Left lung (tissue), 10 donors: ENCODE measurements around the gene ERRFI1. TPM values are rescaled to one million over a fixed set of nuclear protein-coding genes. Genes with fewer than 3 reads are reported as not detected.
A peak's percentile ranks its signal among the peaks of the same experiment; 100 is the strongest.

Source experiments
- ATAC-seq: fragments of 200-7000 bp; cut with Tn5 transposase; one replicate; pipeline ENCODE4 v1.9.1; 2020; ENCODE audit warnings: moderate library complexity
- DNase-seq, 4 donors: peaks; one replicate each; pipeline ENCODE4 v3.0.0-alpha.2; 2013 to 2020
- H3K27ac ChIP-seq, 2 donors: fragments of 200-600 bp; sonication (generic) in 1 of 2; one replicate each; pipeline versions ENCODE4 v1.5.0 to v1.8.0; 2020 to 2021
- H3K27me3 ChIP-seq, 2 donors: fragments of 200-600 bp; sonication (generic) in 1 of 2; one replicate each; pipeline versions ENCODE4 v1.5.0 to v1.8.0; 2020 to 2021
- H3K36me3 ChIP-seq, 2 donors: fragments of 200-600 bp; sonication (generic) in 1 of 2; one replicate each; pipeline versions ENCODE4 v1.5.0 to v1.8.0; 2020 to 2021
- H3K4me1 ChIP-seq, 2 donors: fragments of 200-600 bp; one replicate each; pipeline ENCODE4 v1.8.0; 2021
- H3K4me3 ChIP-seq, 2 donors: fragments of 200-600 bp; sonication (generic) in 1 of 2; one replicate each; pipeline versions ENCODE4 v1.5.0 to v1.8.0; 2020 to 2021; ENCODE audit warnings: mild to moderate bottlenecking in 1 of 2
- H3K9me3 ChIP-seq, 2 donors: fragments of 200-600 bp; sonication (generic) in 1 of 2; one replicate each; pipeline versions ENCODE4 v1.5.0 to v1.8.0; 2020 to 2021
- CTCF ChIP-seq, 2 donors: fragments of 200-600 bp; sonication (generic) in 1 of 2; IDR thresholded peaks; one replicate each; pipeline versions ENCODE4 v1.5.0 to v1.8.0; 2021; ENCODE audit warnings: antibody characterized with exemption in 2 of 2
- intact Hi-C, 2 donors: fragments of 100-400 bp; cut with DNase I; formaldehyde crosslinking; loops; one replicate each; pipeline versions ENCODE4 v1.11.2 to v1.14.2; 2022
- polyA plus RNA-seq, 6 donors: library from polyadenylated mRNA; unstranded; fragments of 120-200 nt; gene quantifications; one replicate each; pipeline ENCODE4 v1.2.1, GENCODE V29; 2013; ENCODE audit not compliant: insufficient read length in 6 of 6
- total RNA-seq, 2 donors: library from RNA; stranded (reverse); fragmentation: NEBNext Ultra II Directional; extraction: Animal tissue kit (Norgen Biotek cat#: 25700); gene quantifications; one replicate each; pipeline ENCODE4 v1.2.1, GENCODE V29; 2021
- donor health status: DM: no; HTN: yes; CAD: no.
- donor health status: DM: no; HTN: no; CAD: no.

The ERRFI1 gene
- total and polyA plus RNA-seq, 8 donors: 60.8 to 88.8 (median 75.8) TPM

- H3K27ac ChIP-seq: peak overlapping the region; percentile 86 to 88
- H3K36me3 ChIP-seq: no peaks in the 10 kb centered on the region
- DNase-seq (peak in 2 of 4 donors; percentile 81 to 84), ATAC-seq (peak; percentile 7)
- peaks cover 12 to 28% of the 10 kb centered on the region in 2 donors for H3K4me1 ChIP-seq
- no peak overlapping the region for H3K4me3 ChIP-seq
- no peak for TF ChIP-seq CTCF (IDR thresholded peaks at IDR 0.05)
- intact Hi-C loops: loop anchor here in 1 of 2 donors (5.0 kb wide), 1 partner anchor 289 kb away; the partner anchor contains the start of gene SLC45A1
- H3K27me3 ChIP-seq: peaks cover 0 to 45% of the 10 kb centered on the region in 2 donors
- H3K9me3 ChIP-seq: no peaks in the 10 kb centered on the region
Observed at GRCh38 chr1:8027748-8028570, 1.9 kb upstream of the ERRFI1 start.

GRCh38 chr1:8026976-8027747 lies 1.1 kb upstream of the ERRFI1 start:
- no peak for TF ChIP-seq CTCF (IDR thresholded peaks at IDR 0.05)
- Histone ChIP-seq H3K9me3 (no peaks in the 10 kb centered on the region), H3K4me1 (peaks cover 13 to 28% of the 10 kb centered on the region in 2 donors), H3K27me3 (peaks cover 0 to 45% of the 10 kb centered on the region in 2 donors), H3K36me3 (no peaks in the 10 kb centered on the region), H3K4me3 (peak overlapping the region; percentile 74 to 81), H3K27ac (peak overlapping the region; percentile 86 to 88)
- ATAC-seq (peak; percentile 40), DNase-seq (peak; percentile 41 to 85 (median 65))
- intact Hi-C loops: loop anchor here in 1 of 2 donors (5.0 kb wide), 1 partner anchor 290 kb away; the partner anchor contains the start of gene SLC45A1

GRCh38 chr1:8025671-8026144 lies 401 bp downstream of the ERRFI1 start:
- Histone ChIP-seq H3K4me3 (peak overlapping the region; percentile 74 to 81), H3K9me3 (no peaks in the 10 kb centered on the region), H3K4me1 (peaks cover 17 to 33% of the 10 kb centered on the region in 2 donors), H3K27ac (peak overlapping the region; percentile 86 to 88), H3K27me3 (peaks cover 0 to 45% of the 10 kb centered on the region in 2 donors), H3K36me3 (no peaks in the 10 kb centered on the region)
- ATAC-seq (no peak), DNase-seq (peak in 1 of 4 donors; percentile 80)
- no peak for TF ChIP-seq CTCF (IDR thresholded peaks at IDR 0.05)
- intact Hi-C loops: loop anchor here in 1 of 2 donors (5.0 kb wide), 1 partner anchor 292 kb away; the partner anchor contains the start of gene SLC45A1

GRCh38 chr1:8025061-8025670 lies 943 bp downstream of the ERRFI1 start:
- Histone ChIP-seq H3K27ac (peak overlapping the region; percentile 86 to 88), H3K4me3 (peak overlapping the region; percentile 74 to 81), H3K27me3 (peaks cover 0 to 45% of the 10 kb centered on the region in 2 donors), H3K9me3 (no peaks in the 10 kb centered on the region), H3K4me1 (peaks cover 17 to 39% of the 10 kb centered on the region in 2 donors), H3K36me3 (no peaks in the 10 kb centered on the region)
- DNase-seq (peak in 1 of 4 donors; percentile 23), ATAC-seq (no peak)
- intact Hi-C loops: loop anchor here in 1 of 2 donors (5.0 kb wide), 1 partner anchor 292 kb away; the partner anchor contains the start of gene SLC45A1
- TF ChIP-seq CTCF (IDR thresholded peaks at IDR 0.05): no peak
